Measurements from ENCODE around the gene RAD21L1. TPM values are rescaled to one million over a fixed set of nuclear protein-coding genes. Genes with fewer than 3 reads are reported as not detected.
A peak's percentile ranks its signal among the peaks of the same experiment; 100 is the strongest.

Gene RAD21L1
- total RNA-seq, 1 donor from 2014 or later, result not detected

DNA sequence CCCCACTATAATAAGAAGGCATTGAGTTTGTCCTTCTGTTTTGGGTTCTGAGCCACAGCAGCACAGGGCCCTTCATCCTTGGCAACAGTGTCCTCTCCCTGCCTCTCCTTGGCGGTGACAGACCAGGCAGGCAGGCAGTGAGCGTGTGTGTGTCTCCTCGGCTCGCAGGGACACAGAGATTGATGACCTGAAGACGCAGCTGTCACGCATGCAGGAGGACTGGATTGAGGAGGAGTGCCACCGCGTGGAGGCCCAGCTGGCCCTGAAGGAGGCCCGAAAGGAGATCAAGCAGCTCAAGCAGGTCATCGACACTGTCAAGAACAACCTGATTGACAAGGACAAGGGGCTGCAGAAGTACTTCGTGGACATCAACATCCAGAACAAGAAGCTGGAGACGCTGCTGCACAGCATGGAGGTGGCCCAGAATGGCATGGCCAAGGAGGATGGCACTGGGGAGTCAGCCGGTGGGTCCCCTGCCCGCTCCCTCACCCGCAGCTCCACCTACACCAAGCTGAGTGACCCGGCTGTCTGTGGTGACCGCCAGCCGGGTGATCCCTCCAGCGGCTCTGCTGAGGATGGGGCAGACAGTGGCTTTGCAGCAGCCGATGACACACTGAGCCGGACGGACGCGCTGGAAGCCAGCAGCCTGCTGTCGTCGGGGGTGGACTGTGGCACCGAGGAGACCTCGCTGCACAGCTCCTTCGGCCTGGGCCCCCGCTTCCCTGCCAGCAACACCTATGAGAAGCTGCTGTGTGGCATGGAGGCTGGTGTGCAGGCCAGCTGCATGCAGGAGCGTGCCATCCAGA is 79.1 kb downstream of the RAD21L1 start:
- no peaks in the 10 kb centered on the region for H3K27me3 Mint-ChIP-seq (ENCODE audit: insufficient read depth, low read depth)
- TF ChIP-seq, protein P1, sequence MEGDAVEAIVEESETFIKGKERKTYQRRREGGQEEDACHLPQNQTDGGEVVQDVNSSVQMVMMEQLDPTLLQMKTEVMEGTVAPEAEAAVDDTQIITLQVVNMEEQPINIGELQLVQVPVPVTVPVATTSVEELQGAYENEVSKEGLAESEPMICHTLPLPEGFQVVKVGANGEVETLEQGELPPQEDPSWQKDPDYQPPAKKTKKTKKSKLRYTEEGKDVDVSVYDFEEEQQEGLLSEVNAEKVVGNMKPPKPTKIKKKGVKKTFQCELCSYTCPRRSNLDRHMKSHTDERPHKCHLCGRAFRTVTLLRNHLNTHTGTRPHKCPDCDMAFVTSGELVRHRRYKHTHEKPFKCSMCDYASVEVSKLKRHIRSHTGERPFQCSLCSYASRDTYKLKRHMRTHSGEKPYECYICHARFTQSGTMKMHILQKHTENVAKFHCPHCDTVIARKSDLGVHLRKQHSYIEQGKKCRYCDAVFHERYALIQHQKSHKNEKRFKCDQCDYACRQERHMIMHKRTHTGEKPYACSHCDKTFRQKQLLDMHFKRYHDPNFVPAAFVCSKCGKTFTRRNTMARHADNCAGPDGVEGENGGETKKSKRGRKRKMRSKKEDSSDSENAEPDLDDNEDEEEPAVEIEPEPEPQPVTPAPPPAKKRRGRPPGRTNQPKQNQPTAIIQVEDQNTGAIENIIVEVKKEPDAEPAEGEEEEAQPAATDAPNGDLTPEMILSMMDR (IDR thresholded peaks at IDR 0.05), result no peak
- no peak for TF ChIP-seq EZH2 (IDR thresholded peaks at IDR 0.05)
- no peak for TF ChIP-seq EZH2phosphoT487 (IDR thresholded peaks at IDR 0.05)
- H3K27ac ChIP-seq, result no peak overlapping the region
- DNase-seq (ENCODE audit: low spot score), result no peak
- H3K4me1 ChIP-seq, result peaks cover 15% of the 10 kb centered on the region
- H3K4me3 ChIP-seq, result no peak overlapping the region
- peak overlapping the region; percentile 20 for H3K9ac ChIP-seq
- H3K4me3 Mint-ChIP-seq, result no peak overlapping the region
- no peaks in the 10 kb centered on the region for H3F3A ChIP-seq (ENCODE audit: low read depth)
- H3K4me1 Mint-ChIP-seq, result peaks cover 20% of the 10 kb centered on the region
- H3K36me3 Mint-ChIP-seq, result no peaks in the 10 kb centered on the region
- H3K4me2 ChIP-seq, result no peak overlapping the region
- no peaks in the 10 kb centered on the region for H3K79me2 ChIP-seq (ENCODE audit: low read depth)
- H3K9me3 Mint-ChIP-seq, result no peaks in the 10 kb centered on the region
- H4K20me1 ChIP-seq (ENCODE audit: low read depth), result no peaks in the 10 kb centered on the region
- H3K9me3 ChIP-seq (ENCODE audit: low read depth), result no peaks in the 10 kb centered on the region
- no peaks in the 10 kb centered on the region for H3K36me3 ChIP-seq
- H3K27me3 ChIP-seq, result no peaks in the 10 kb centered on the region
- H2AFZ ChIP-seq (replicated peaks), result no peak overlapping the region
- H3K27ac Mint-ChIP-seq, result peak overlapping the region; percentile 51

Other genes with a start within 250 kb of the RAD21L1 start
- gene RSPO4, start 223.7 kb upstream of the RAD21L1 start, total RNA-seq (ENCODE audit: low replicate concordance), result 0.26 and 1.0 TPM in 2 replicates
- 34.0 and 56.0 TPM in 2 replicates for gene PSMF1, start 107.4 kb upstream of the RAD21L1 start, total RNA-seq (ENCODE audit: low replicate concordance)
- gene TMEM74B, start 41.1 kb upstream of the RAD21L1 start, total RNA-seq (ENCODE audit: low replicate concordance), result 2.5 and 4.2 TPM in 2 replicates
- gene C20orf202, start 22.6 kb upstream of the RAD21L1 start, total RNA-seq (ENCODE audit: low replicate concordance), result not detected in 2 replicates
- 0.43 and 0.90 TPM in 2 replicates for gene SNPH, start 40.2 kb downstream of the RAD21L1 start, total RNA-seq (ENCODE audit: low replicate concordance)
- 1.6 and 6.6 TPM in 2 replicates for gene SDCBP2, start 103.1 kb downstream of the RAD21L1 start, total RNA-seq (ENCODE audit: low replicate concordance)
- 128 and 135 TPM in 2 replicates for gene FKBP1A, start 167.0 kb downstream of the RAD21L1 start, total RNA-seq (ENCODE audit: low replicate concordance)
- gene NSFL1C, start 240.8 kb downstream of the RAD21L1 start, total RNA-seq (ENCODE audit: low replicate concordance), result 30.5 and 43.4 TPM in 2 replicates